ENCODE results near the gene LCN15.

DNA sequence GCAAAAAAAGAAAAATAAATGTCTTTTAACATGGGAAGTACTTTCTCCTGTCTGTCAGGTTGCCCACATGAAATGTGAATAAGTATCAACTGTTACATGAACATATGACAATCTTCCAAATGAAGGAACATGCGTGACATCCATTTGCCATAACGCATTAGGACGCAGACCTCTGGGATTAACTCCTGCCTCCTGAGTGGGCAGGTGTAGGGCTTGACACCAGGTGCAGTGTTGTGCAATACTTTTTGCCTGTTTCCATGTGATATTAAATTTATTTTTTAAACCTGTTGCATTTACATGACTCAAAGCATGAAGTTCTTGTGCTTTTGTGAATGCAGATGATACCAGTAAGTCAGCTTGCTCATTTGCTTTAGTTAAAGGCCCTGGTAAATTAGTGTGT lies 18.1 kb upstream of the LCN15 start:
- TF ChIP-seq, protein P1, sequence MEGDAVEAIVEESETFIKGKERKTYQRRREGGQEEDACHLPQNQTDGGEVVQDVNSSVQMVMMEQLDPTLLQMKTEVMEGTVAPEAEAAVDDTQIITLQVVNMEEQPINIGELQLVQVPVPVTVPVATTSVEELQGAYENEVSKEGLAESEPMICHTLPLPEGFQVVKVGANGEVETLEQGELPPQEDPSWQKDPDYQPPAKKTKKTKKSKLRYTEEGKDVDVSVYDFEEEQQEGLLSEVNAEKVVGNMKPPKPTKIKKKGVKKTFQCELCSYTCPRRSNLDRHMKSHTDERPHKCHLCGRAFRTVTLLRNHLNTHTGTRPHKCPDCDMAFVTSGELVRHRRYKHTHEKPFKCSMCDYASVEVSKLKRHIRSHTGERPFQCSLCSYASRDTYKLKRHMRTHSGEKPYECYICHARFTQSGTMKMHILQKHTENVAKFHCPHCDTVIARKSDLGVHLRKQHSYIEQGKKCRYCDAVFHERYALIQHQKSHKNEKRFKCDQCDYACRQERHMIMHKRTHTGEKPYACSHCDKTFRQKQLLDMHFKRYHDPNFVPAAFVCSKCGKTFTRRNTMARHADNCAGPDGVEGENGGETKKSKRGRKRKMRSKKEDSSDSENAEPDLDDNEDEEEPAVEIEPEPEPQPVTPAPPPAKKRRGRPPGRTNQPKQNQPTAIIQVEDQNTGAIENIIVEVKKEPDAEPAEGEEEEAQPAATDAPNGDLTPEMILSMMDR (IDR thresholded peaks at IDR 0.05; ENCODE audit: insufficient read depth, low read length, poor library complexity, severe bottlenecking), result no peak
- TF ChIP-seq EZH2phosphoT487 (conservative IDR thresholded peaks at IDR 0.05; ENCODE audit: low read length), result no peak
